WTC11 (cell line): Measurements from ENCODE around the gene NBEA. TPM values are rescaled to one million over a fixed set of nuclear protein-coding genes. Genes with fewer than 3 reads are reported as not detected.

ENCODE experiments used
- ATAC-seq: fragments of 200-7000 bp; cut with Tn5 transposase; 2 replicates; pipeline ENCODE4 v1.10.0; 2021; ENCODE audit warnings: mild to moderate bottlenecking, moderate library complexity
- CTCF ChIA-PET: fragments of 300-600 bp; sonication (Branson Sonifier 250); formaldehyde crosslinking; loops from one replicate; lab custom pipeline; 2021; ENCODE audit warnings: antibody characterized with exemption; lab: Charles Lee
- POLR2A ChIA-PET: fragments of 350-600 bp; sonication (Branson Sonifier 250); formaldehyde crosslinking; loops from one replicate; lab custom pipeline; 2021; ENCODE audit warnings: antibody characterized with exemption; lab: Charles Lee
- DNase-seq: peaks from one replicate; pipeline ENCODE4 v3.0.0; 2021; ENCODE audit warnings: low spot score
- H3K27ac Mint-ChIP-seq: 2 replicates; pipeline ENCODE4 v1.8.0; 2021; ENCODE audit warnings: mixed read lengths
- H3K27me3 Mint-ChIP-seq: 2 replicates; pipeline ENCODE4 v1.8.0; 2021; ENCODE audit warnings: low read depth, mild to moderate bottlenecking, moderate library complexity, mixed read lengths
- H3K36me3 Mint-ChIP-seq: 2 replicates; pipeline ENCODE4 v1.8.0; 2021; ENCODE audit warnings: mixed read lengths
- H3K4me1 Mint-ChIP-seq: 2 replicates; pipeline ENCODE4 v1.8.0; 2022; ENCODE audit warnings: mixed read lengths
- H3K4me3 Mint-ChIP-seq: 2 replicates; pipeline ENCODE4 v1.8.0; 2021; ENCODE audit warnings: mild to moderate bottlenecking, moderate library complexity, mixed read lengths
- H3K9me3 Mint-ChIP-seq: 2 replicates; pipeline ENCODE4 v1.8.0; 2021; ENCODE audit warnings: mixed read lengths
- ATF2 ChIP-seq: sonication (generic); formaldehyde crosslinking; IDR thresholded peaks from 2 replicates; pipeline ENCODE4 v1.8.1; 2022; ENCODE audit warnings: low read depth, missing genetic modification reagents, borderline replicate concordance
- CREB1 ChIP-seq: sonication (generic); formaldehyde crosslinking; IDR thresholded peaks from 2 replicates; pipeline ENCODE4 v1.8.0; 2023; ENCODE audit warnings: mild to moderate bottlenecking, missing genetic modification reagents
- E2F1 ChIP-seq: sonication (generic); formaldehyde crosslinking; IDR thresholded peaks from 2 replicates; pipeline ENCODE4 v1.8.0; 2022; ENCODE audit warnings: mild to moderate bottlenecking, missing genetic modification reagents
- FOXK1 ChIP-seq: sonication (generic); formaldehyde crosslinking; IDR thresholded peaks from 2 replicates; pipeline ENCODE4 v1.8.0; 2022; ENCODE audit warnings: mild to moderate bottlenecking, moderate library complexity, missing genetic modification reagents
- KAT7 ChIP-seq: sonication (generic); formaldehyde crosslinking; IDR thresholded peaks from 2 replicates; pipeline ENCODE4 v1.8.1; 2023; ENCODE audit warnings: missing genetic modification reagents, mild to moderate bottlenecking, borderline replicate concordance
- MXD4 ChIP-seq: fragments of 250-450 bp; sonication (Bioruptor Pico); IDR thresholded peaks from 2 replicates; pipeline ENCODE4 v1.8.0; 2021; ENCODE audit warnings: mild to moderate bottlenecking, moderate library complexity, borderline replicate concordance
- NFYB ChIP-seq: sonication (generic); formaldehyde crosslinking; conservative IDR thresholded peaks from 2 replicates; pipeline ENCODE4 v1.8.0; 2022; ENCODE audit warnings: low read depth, missing genetic modification reagents
- NR1H2 ChIP-seq: sonication (generic); formaldehyde crosslinking; IDR thresholded peaks from 2 replicates; pipeline ENCODE4 v1.9.0; 2021; ENCODE audit warnings: mild to moderate bottlenecking, moderate library complexity, missing genetic modification reagents
- NR3C1 ChIP-seq: sonication (generic); formaldehyde crosslinking; conservative IDR thresholded peaks from 2 replicates; pipeline ENCODE4 v1.8.1; 2023; ENCODE audit warnings: low read depth, mild to moderate bottlenecking, missing genetic modification reagents
- OVOL2 ChIP-seq: fragments of 250-450 bp; sonication (Bioruptor Pico); IDR thresholded peaks from 2 replicates; pipeline ENCODE4 v1.9.0; 2021; ENCODE audit warnings: mild to moderate bottlenecking, borderline replicate concordance
- SOX15 ChIP-seq: fragments of 250-450 bp; sonication (Bioruptor Pico); IDR thresholded peaks from 2 replicates; pipeline ENCODE4 v1.9.0; 2021; ENCODE audit warnings: mild to moderate bottlenecking
- STAT6 ChIP-seq: sonication (generic); formaldehyde crosslinking; conservative IDR thresholded peaks from 2 replicates; pipeline ENCODE4 v1.8.1; 2023; ENCODE audit warnings: mild to moderate bottlenecking, low read depth, missing genetic modification reagents, moderate library complexity
- ZBTB21 ChIP-seq: sonication (generic); formaldehyde crosslinking; IDR thresholded peaks from 2 replicates; pipeline ENCODE4 v1.8.1; 2023; ENCODE audit warnings: mild to moderate bottlenecking, missing genetic modification reagents, borderline replicate concordance
- ZNF263 ChIP-seq: sonication (generic); formaldehyde crosslinking; IDR thresholded peaks from 2 replicates; pipeline ENCODE4 v1.8.1; 2022; ENCODE audit warnings: low read depth, mild to moderate bottlenecking, moderate library complexity, missing genetic modification reagents
- total RNA-seq: library from RNA; stranded (reverse); gene quantifications from 3 replicates; pipeline ENCODE4 v1.2.3, GENCODE V29; 2021
- TF ChIP-seq, protein P1 (sequence below): sonication (generic); formaldehyde crosslinking; IDR thresholded peaks from 2 replicates; pipeline ENCODE4 v1.8.0; 2022; ENCODE audit warnings: missing genetic modification reagents
- TF ChIP-seq, protein P2 (sequence below): sonication (generic); formaldehyde crosslinking; IDR thresholded peaks from 2 replicates; pipeline ENCODE4 v1.8.1; 2022; ENCODE audit warnings: mild to moderate bottlenecking, missing genetic modification reagents, moderate library complexity, borderline replicate concordance
- TF ChIP-seq, protein P3 (sequence below): sonication (generic); formaldehyde crosslinking; IDR thresholded peaks from 2 replicates; pipeline ENCODE4 v1.8.1; 2022; ENCODE audit warnings: low read depth, mild to moderate bottlenecking, moderate library complexity, missing genetic modification reagents, borderline replicate concordance
- TF ChIP-seq, protein P4 (sequence below): sonication (generic); formaldehyde crosslinking; IDR thresholded peaks from 2 replicates; pipeline ENCODE4 v1.8.1; 2022; ENCODE audit warnings: mild to moderate bottlenecking, moderate library complexity, missing genetic modification reagents

NBEA gene
- total RNA-seq, 1 experiment from 2014 or later, result 20.9 TPM

GRCh38 chr13:35449821-35450220, 507.8 kb downstream of the NBEA start (continued):
- TF ChIP-seq, protein P1, sequence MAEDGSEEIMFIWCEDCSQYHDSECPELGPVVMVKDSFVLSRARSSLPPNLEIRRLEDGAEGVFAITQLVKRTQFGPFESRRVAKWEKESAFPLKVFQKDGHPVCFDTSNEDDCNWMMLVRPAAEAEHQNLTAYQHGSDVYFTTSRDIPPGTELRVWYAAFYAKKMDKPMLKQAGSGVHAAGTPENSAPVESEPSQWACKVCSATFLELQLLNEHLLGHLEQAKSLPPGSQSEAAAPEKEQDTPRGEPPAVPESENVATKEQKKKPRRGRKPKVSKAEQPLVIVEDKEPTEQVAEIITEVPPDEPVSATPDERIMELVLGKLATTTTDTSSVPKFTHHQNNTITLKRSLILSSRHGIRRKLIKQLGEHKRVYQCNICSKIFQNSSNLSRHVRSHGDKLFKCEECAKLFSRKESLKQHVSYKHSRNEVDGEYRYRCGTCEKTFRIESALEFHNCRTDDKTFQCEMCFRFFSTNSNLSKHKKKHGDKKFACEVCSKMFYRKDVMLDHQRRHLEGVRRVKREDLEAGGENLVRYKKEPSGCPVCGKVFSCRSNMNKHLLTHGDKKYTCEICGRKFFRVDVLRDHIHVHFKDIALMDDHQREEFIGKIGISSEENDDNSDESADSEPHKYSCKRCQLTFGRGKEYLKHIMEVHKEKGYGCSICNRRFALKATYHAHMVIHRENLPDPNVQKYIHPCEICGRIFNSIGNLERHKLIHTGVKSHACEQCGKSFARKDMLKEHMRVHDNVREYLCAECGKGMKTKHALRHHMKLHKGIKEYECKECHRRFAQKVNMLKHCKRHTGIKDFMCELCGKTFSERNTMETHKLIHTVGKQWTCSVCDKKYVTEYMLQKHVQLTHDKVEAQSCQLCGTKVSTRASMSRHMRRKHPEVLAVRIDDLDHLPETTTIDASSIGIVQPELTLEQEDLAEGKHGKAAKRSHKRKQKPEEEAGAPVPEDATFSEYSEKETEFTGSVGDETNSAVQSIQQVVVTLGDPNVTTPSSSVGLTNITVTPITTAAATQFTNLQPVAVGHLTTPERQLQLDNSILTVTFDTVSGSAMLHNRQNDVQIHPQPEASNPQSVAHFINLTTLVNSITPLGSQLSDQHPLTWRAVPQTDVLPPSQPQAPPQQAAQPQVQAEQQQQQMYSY (CRISPR knock-in tag), result no peak

DNA sequence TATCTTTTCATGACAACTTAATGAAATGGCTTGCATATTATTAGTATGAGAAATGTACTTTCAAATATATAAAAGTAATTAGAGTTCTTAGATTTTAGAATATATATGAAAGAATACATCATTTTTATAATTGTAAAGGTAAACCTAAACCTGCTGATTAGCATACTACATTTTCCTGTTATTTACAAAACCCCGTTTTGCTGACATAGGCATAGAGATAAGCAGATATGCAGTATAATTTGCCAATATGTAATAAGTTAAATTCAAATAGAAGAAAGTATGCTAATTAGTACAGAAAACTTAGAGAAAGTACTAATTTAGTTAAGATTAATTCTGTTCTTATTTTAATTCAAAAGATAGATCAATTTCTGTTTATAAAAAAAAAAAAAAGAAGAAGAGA, 513.0 kb downstream of the NBEA start:
- no peak for TF ChIP-seq ZBTB21 (CRISPR knock-in tag)
- TF ChIP-seq, protein P2, sequence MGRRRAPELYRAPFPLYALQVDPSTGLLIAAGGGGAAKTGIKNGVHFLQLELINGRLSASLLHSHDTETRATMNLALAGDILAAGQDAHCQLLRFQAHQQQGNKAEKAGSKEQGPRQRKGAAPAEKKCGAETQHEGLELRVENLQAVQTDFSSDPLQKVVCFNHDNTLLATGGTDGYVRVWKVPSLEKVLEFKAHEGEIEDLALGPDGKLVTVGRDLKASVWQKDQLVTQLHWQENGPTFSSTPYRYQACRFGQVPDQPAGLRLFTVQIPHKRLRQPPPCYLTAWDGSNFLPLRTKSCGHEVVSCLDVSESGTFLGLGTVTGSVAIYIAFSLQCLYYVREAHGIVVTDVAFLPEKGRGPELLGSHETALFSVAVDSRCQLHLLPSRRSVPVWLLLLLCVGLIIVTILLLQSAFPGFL (CRISPR knock-in tag), result no peak
- no peak for TF ChIP-seq FOXK1 (CRISPR knock-in tag)
- TF ChIP-seq STAT6 (CRISPR knock-in tag), result no peak
- TF ChIP-seq OVOL2, result no peak
- TF ChIP-seq MXD4 (CRISPR knock-in tag), result no peak
- no peak for TF ChIP-seq SOX15 (CRISPR knock-in tag)
- no peak for TF ChIP-seq ZNF263 (CRISPR knock-in tag)
- no peak for TF ChIP-seq NR1H2 (CRISPR knock-in tag)
- TF ChIP-seq, protein P3, sequence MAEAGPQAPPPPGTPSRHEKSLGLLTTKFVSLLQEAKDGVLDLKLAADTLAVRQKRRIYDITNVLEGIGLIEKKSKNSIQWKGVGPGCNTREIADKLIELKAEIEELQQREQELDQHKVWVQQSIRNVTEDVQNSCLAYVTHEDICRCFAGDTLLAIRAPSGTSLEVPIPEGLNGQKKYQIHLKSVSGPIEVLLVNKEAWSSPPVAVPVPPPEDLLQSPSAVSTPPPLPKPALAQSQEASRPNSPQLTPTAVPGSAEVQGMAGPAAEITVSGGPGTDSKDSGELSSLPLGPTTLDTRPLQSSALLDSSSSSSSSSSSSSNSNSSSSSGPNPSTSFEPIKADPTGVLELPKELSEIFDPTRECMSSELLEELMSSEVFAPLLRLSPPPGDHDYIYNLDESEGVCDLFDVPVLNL, result no peak
- TF ChIP-seq, protein P4, sequence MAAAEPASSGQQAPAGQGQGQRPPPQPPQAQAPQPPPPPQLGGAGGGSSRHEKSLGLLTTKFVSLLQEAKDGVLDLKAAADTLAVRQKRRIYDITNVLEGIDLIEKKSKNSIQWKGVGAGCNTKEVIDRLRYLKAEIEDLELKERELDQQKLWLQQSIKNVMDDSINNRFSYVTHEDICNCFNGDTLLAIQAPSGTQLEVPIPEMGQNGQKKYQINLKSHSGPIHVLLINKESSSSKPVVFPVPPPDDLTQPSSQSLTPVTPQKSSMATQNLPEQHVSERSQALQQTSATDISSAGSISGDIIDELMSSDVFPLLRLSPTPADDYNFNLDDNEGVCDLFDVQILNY (CRISPR knock-in tag), result no peak
- no peak for TF ChIP-seq KAT7 (CRISPR knock-in tag)
- no peak for TF ChIP-seq NR3C1
- TF ChIP-seq E2F1 (CRISPR knock-in tag), result no peak
- TF ChIP-seq CREB1 (CRISPR knock-in tag), result no peak
- TF ChIP-seq NFYB (CRISPR knock-in tag), result no peak
- no peak for TF ChIP-seq ATF2 (CRISPR knock-in tag)
- Mint-ChIP-seq H3K4me1 (no peaks in the 10 kb centered on the region), H3K27me3 (no peaks in the 10 kb centered on the region), H3K4me3 (no peak overlapping the region), H3K9me3 (no peaks in the 10 kb centered on the region), H3K27ac (no peak overlapping the region), H3K36me3 (no peaks in the 10 kb centered on the region)
- DNase-seq (no peak), ATAC-seq (no peak)
- CTCF ChIA-PET, result no interaction called here
- POLR2A ChIA-PET, result no interaction called here
